ENCODE measurements around the gene ARRDC4. TPM values are rescaled to one million over a fixed set of nuclear protein-coding genes. Genes with fewer than 3 reads are reported as not detected.

ARRDC4 gene
- total and polyA plus RNA-seq, 9 of the 15 experiments (the other 6 are each of a cell fraction or from before 2014, with no cell fraction given), result 4.3 to 16.1 (median 14.4) TPM

- Histone ChIP-seq H3K4me2 (ENCODE audit: insufficient read depth, low read length) (no peak overlapping the region), H3K4me3 (no peak overlapping the region), H3K79me2 (ENCODE audit: control insufficient read depth, insufficient read depth, low read length) (no peaks in the 10 kb centered on the region), H3K27ac (ENCODE audit: extremely low read depth, low read depth, low read length) (no peak overlapping the region), H2AFZ (ENCODE audit: low read depth, low read length) (no peak overlapping the region), H3K9ac (ENCODE audit: insufficient read depth in 1 of 2, low read depth in 2 of 2, low read length in 2 of 2) (no peak overlapping the region), H4K20me1 (replicated peaks; ENCODE audit: control insufficient read depth, insufficient read depth, low read length) (no peaks in the 10 kb centered on the region), H3K9me1 (ENCODE audit: control insufficient read depth, insufficient read depth, low read length) (no peaks in the 10 kb centered on the region), H3K27me3 (ENCODE audit: control insufficient read depth in 2 of 2, insufficient read depth in 2 of 2, low read length in 2 of 2) (peaks cover 0 to 4% of the 10 kb centered on the region in 2 experiments; a peak in 2 of 5 replicates), H3K4me1 (replicated peaks in 1 of 2; ENCODE audit: control insufficient read depth in 2 of 2, insufficient read depth in 2 of 2, low read length in 2 of 2) (no peaks in the 10 kb centered on the region), H3K9me3 (replicated peaks; ENCODE audit: control insufficient read depth, insufficient read depth, low read depth, low read length) (no peaks in the 10 kb centered on the region; the same call in 1 of the 2 replicates), H3K36me3 (ENCODE audit: control insufficient read depth, insufficient read depth, low read length) (no peaks in the 10 kb centered on the region)
- TF ChIP-seq PHTF2 (CRISPR knock-in tag; IDR thresholded peaks at IDR 0.05) (no peak), XRCC4 (IDR thresholded peaks at IDR 0.05; ENCODE audit: extremely low read depth, insufficient read depth, insufficient read length) (no peak), NFRKB (IDR thresholded peaks at IDR 0.05; ENCODE audit: low read depth) (no peak)
- TF ChIP-seq, protein P1, sequence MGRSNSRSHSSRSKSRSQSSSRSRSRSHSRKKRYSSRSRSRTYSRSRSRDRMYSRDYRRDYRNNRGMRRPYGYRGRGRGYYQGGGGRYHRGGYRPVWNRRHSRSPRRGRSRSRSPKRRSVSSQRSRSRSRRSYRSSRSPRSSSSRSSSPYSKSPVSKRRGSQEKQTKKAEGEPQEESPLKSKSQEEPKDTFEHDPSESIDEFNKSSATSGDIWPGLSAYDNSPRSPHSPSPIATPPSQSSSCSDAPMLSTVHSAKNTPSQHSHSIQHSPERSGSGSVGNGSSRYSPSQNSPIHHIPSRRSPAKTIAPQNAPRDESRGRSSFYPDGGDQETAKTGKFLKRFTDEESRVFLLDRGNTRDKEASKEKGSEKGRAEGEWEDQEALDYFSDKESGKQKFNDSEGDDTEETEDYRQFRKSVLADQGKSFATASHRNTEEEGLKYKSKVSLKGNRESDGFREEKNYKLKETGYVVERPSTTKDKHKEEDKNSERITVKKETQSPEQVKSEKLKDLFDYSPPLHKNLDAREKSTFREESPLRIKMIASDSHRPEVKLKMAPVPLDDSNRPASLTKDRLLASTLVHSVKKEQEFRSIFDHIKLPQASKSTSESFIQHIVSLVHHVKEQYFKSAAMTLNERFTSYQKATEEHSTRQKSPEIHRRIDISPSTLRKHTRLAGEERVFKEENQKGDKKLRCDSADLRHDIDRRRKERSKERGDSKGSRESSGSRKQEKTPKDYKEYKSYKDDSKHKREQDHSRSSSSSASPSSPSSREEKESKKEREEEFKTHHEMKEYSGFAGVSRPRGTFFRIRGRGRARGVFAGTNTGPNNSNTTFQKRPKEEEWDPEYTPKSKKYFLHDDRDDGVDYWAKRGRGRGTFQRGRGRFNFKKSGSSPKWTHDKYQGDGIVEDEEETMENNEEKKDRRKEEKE (IDR thresholded peaks at IDR 0.05; ENCODE audit: borderline replicate concordance in 1 of 2, control insufficient read depth in 1 of 2, low read depth in 2 of 2, low read length in 1 of 2), result no peak
- ChIA-PET CTCF (ENCODE audit: low intra/inter-chr PET ratio) (no interaction called here), POLR2A (no interaction called here)
- whole genome bisulfite sequencing (ENCODE audit: insufficient coverage, low coverage, missing lambda C conversion rate), result under 1% methylated on average over 9 of the region's 9 CpGs
- intact Hi-C loops (cut with micrococcal nuclease) (no loop called here), in situ Hi-C loops (cut with MboI) (no loop called here)
- BruUV-seq (replicated peaks), result no TSS peak
- FAIRE-seq, result peak; percentile 26
- ATAC-seq, result no peak
- no peak for DNase-seq (ENCODE audit: extremely low read depth in 1 of 4, low spot score in 3 of 4)
These were observed 45.2 kb downstream of the ARRDC4 start for GRCh38 chr15:98005659-98006058.
